ENCODE results near the gene KIF5B.
"Not testable (repeated sequence)": the region's sequence is repeated elsewhere in the genome, so short reads cannot be mapped to it uniquely, and the experiment has no call there.

Gene KIF5B

GRCh38 chr10:31990937-31991336, 65.3 kb downstream of the KIF5B start:
- no peak overlapping the region for H3K9ac ChIP-seq (ENCODE audit: low read depth, low read length, poor library complexity, severe bottlenecking)
- no peak for TF ChIP-seq EZH2phosphoT487 (IDR thresholded peaks at IDR 0.05; ENCODE audit: borderline replicate concordance)
- TF ChIP-seq, protein P1, sequence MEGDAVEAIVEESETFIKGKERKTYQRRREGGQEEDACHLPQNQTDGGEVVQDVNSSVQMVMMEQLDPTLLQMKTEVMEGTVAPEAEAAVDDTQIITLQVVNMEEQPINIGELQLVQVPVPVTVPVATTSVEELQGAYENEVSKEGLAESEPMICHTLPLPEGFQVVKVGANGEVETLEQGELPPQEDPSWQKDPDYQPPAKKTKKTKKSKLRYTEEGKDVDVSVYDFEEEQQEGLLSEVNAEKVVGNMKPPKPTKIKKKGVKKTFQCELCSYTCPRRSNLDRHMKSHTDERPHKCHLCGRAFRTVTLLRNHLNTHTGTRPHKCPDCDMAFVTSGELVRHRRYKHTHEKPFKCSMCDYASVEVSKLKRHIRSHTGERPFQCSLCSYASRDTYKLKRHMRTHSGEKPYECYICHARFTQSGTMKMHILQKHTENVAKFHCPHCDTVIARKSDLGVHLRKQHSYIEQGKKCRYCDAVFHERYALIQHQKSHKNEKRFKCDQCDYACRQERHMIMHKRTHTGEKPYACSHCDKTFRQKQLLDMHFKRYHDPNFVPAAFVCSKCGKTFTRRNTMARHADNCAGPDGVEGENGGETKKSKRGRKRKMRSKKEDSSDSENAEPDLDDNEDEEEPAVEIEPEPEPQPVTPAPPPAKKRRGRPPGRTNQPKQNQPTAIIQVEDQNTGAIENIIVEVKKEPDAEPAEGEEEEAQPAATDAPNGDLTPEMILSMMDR (conservative IDR thresholded peaks at IDR 0.05; ENCODE audit: low read length) = no peak
- H4K20me1 ChIP-seq (ENCODE audit: insufficient read depth, low read length, poor library complexity, severe bottlenecking) = no peaks in the 10 kb centered on the region
- no peaks in the 10 kb centered on the region for H3K9me2 ChIP-seq (replicated peaks; ENCODE audit: low read depth, low read length)
- H3K27me3 ChIP-seq (ENCODE audit: insufficient read depth, low read length, poor library complexity, severe bottlenecking) = no peaks in the 10 kb centered on the region
- H3K4me1 ChIP-seq (ENCODE audit: insufficient read depth, low read length, poor library complexity, severe bottlenecking) = no peaks in the 10 kb centered on the region
- H3F3A ChIP-seq (ENCODE audit: low read depth) = no peaks in the 10 kb centered on the region
- H2AFZ ChIP-seq (ENCODE audit: low read length) = no peak overlapping the region
- no peaks in the 10 kb centered on the region for H3K36me3 ChIP-seq (ENCODE audit: insufficient read depth, low read length)
- no peak overlapping the region for H3K4me3 ChIP-seq (ENCODE audit: low read length, poor library complexity, severe bottlenecking)
- H3K4me2 ChIP-seq (ENCODE audit: low read depth, low read length, poor library complexity, severe bottlenecking) = no peak overlapping the region
- no peaks in the 10 kb centered on the region for H3K9me3 ChIP-seq (ENCODE audit: insufficient read depth, low read depth, low read length)
- H3K79me2 ChIP-seq (ENCODE audit: insufficient read depth, low read length) = no peaks in the 10 kb centered on the region

GRCh38 chr10:31987786-31988185, 68.4 kb downstream of the KIF5B start:
- H3K4me1 ChIP-seq (ENCODE audit: insufficient read depth, low read length, poor library complexity, severe bottlenecking); H3F3A ChIP-seq (ENCODE audit: low read depth); H3K36me3 ChIP-seq (ENCODE audit: insufficient read depth, low read length); H3K9me3 ChIP-seq (ENCODE audit: insufficient read depth, low read depth, low read length); H3K4me3 ChIP-seq (ENCODE audit: low read length, poor library complexity, severe bottlenecking); H3K9ac ChIP-seq (ENCODE audit: low read depth, low read length, poor library complexity, severe bottlenecking); H3K27me3 ChIP-seq (ENCODE audit: insufficient read depth, low read length, poor library complexity, severe bottlenecking); H3K4me2 ChIP-seq (ENCODE audit: low read depth, low read length, poor library complexity, severe bottlenecking); H3K79me2 ChIP-seq (ENCODE audit: insufficient read depth, low read length); H4K20me1 ChIP-seq (ENCODE audit: insufficient read depth, low read length, poor library complexity, severe bottlenecking); H3K9me2 ChIP-seq (replicated peaks; ENCODE audit: low read depth, low read length); H2AFZ ChIP-seq (ENCODE audit: low read length): not testable (repeated sequence)

- Histone ChIP-seq H4K20me1 (ENCODE audit: insufficient read depth, low read length, poor library complexity, severe bottlenecking) (no peaks in the 10 kb centered on the region), H3K4me1 (ENCODE audit: insufficient read depth, low read length, poor library complexity, severe bottlenecking) (peaks cover 10% of the 10 kb centered on the region), H3K36me3 (ENCODE audit: insufficient read depth, low read length) (no peaks in the 10 kb centered on the region), H3K9ac (ENCODE audit: low read depth, low read length, poor library complexity, severe bottlenecking) (no peak overlapping the region), H3K9me2 (replicated peaks; ENCODE audit: low read depth, low read length) (no peaks in the 10 kb centered on the region), H3K4me3 (ENCODE audit: low read length, poor library complexity, severe bottlenecking) (no peak overlapping the region), H2AFZ (ENCODE audit: low read length) (no peak overlapping the region), H3K79me2 (ENCODE audit: insufficient read depth, low read length) (no peaks in the 10 kb centered on the region), H3K9me3 (ENCODE audit: insufficient read depth, low read depth, low read length) (no peaks in the 10 kb centered on the region; the same call in 1 of the 2 replicates), H3K27me3 (ENCODE audit: insufficient read depth, low read length, poor library complexity, severe bottlenecking) (no peaks in the 10 kb centered on the region), H3K4me2 (ENCODE audit: low read depth, low read length, poor library complexity, severe bottlenecking) (no peak overlapping the region), H3F3A (ENCODE audit: low read depth) (no peaks in the 10 kb centered on the region)
- no peak for TF ChIP-seq EZH2phosphoT487 (IDR thresholded peaks at IDR 0.05; ENCODE audit: borderline replicate concordance)
- TF ChIP-seq, protein P1 (conservative IDR thresholded peaks at IDR 0.05; ENCODE audit: low read length) = no peak
Observed at GRCh38 chr10:31982111-31982510, 74.1 kb downstream of the KIF5B start.

DNA sequence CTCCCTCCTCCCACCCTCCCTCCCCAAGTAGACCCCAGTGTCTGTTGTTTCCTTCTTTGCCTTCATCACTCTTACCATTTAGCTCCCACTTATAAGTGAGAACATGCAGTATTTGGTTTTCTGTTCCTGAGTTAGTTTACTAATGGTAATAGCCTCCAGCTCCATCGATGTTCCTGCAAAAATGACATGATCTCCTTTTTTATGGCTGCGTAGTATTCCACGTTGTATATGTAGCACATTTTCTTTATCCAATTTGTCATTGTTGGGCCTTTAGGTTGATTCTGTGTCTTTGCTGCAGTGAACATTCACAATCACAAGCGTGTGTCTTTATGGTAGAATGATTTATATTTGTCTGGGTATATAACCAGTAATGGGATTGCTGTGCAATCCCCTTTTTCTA, 75.8 kb downstream of the KIF5B start:
- no peak overlapping the region for H2AFZ ChIP-seq (ENCODE audit: low read length)
- no peaks in the 10 kb centered on the region; the same call in 1 of the 2 replicates for H3K9me3 ChIP-seq (ENCODE audit: insufficient read depth, low read depth, low read length)
- H3K27me3 ChIP-seq (ENCODE audit: insufficient read depth, low read length, poor library complexity, severe bottlenecking) = no peaks in the 10 kb centered on the region
- TF ChIP-seq, protein P1 (conservative IDR thresholded peaks at IDR 0.05; ENCODE audit: low read length) = no peak
- TF ChIP-seq EZH2phosphoT487 (IDR thresholded peaks at IDR 0.05; ENCODE audit: borderline replicate concordance) = no peak
- H3K9me2 ChIP-seq (replicated peaks; ENCODE audit: low read depth, low read length) = no peaks in the 10 kb centered on the region
- H3K36me3 ChIP-seq (ENCODE audit: insufficient read depth, low read length) = no peaks in the 10 kb centered on the region
- H3F3A ChIP-seq (ENCODE audit: low read depth) = no peaks in the 10 kb centered on the region
- no peak overlapping the region for H3K4me2 ChIP-seq (ENCODE audit: low read depth, low read length, poor library complexity, severe bottlenecking)
- no peak overlapping the region for H3K9ac ChIP-seq (ENCODE audit: low read depth, low read length, poor library complexity, severe bottlenecking)
- no peaks in the 10 kb centered on the region for H4K20me1 ChIP-seq (ENCODE audit: insufficient read depth, low read length, poor library complexity, severe bottlenecking)
- peaks cover 13% of the 10 kb centered on the region for H3K4me1 ChIP-seq (ENCODE audit: insufficient read depth, low read length, poor library complexity, severe bottlenecking)
- no peak overlapping the region for H3K4me3 ChIP-seq (ENCODE audit: low read length, poor library complexity, severe bottlenecking)
- no peaks in the 10 kb centered on the region for H3K79me2 ChIP-seq (ENCODE audit: insufficient read depth, low read length)

GRCh38 chr10:31979071-31979470, 77.2 kb downstream of the KIF5B start:
- H3K9me2 ChIP-seq (replicated peaks; ENCODE audit: low read depth, low read length); H3K79me2 ChIP-seq (ENCODE audit: insufficient read depth, low read length); H3K4me2 ChIP-seq (ENCODE audit: low read depth, low read length, poor library complexity, severe bottlenecking); H4K20me1 ChIP-seq (ENCODE audit: insufficient read depth, low read length, poor library complexity, severe bottlenecking); H3K4me3 ChIP-seq (ENCODE audit: low read length, poor library complexity, severe bottlenecking); H3K27me3 ChIP-seq (ENCODE audit: insufficient read depth, low read length, poor library complexity, severe bottlenecking); H3K9ac ChIP-seq (ENCODE audit: low read depth, low read length, poor library complexity, severe bottlenecking); H3K9me3 ChIP-seq (ENCODE audit: insufficient read depth, low read depth, low read length); H2AFZ ChIP-seq (ENCODE audit: low read length); H3F3A ChIP-seq (ENCODE audit: low read depth); H3K36me3 ChIP-seq (ENCODE audit: insufficient read depth, low read length): not testable (repeated sequence)
- H3K4me1 ChIP-seq (ENCODE audit: insufficient read depth, low read length, poor library complexity, severe bottlenecking) = peaks cover 19% of the 10 kb centered on the region
